ENCODE results near the gene CHSY1. TPM values are rescaled to one million over a fixed set of nuclear protein-coding genes. Genes with fewer than 3 reads are reported as not detected.
A peak's percentile ranks its signal among the peaks of the same experiment; 100 is the strongest.

The CHSY1 gene
- total RNA-seq (2012; rRNA removed) (53.2 and 55.3 TPM in 2 replicates), polyA plus RNA-seq (2012; rRNA removed) (40.5 and 40.9 TPM in 2 replicates), Bru-seq, nascent RNA (percentile 97 among the genes with signal in this experiment), BruChase-seq, experiment 1, labeled RNA remaining after a 6-hour chase (percentile 90 among the genes with signal in this experiment), BruChase-seq, experiment 2, labeled RNA remaining after a 2-hour chase (percentile 94 among the genes with signal in this experiment)
- 12.6 and 25.0 TPM in 2 replicates for polyA plus RNA-seq (2012; cell fraction: cytosol; rRNA removed)
- 7.3 and 45.0 TPM in 2 replicates for polyA plus RNA-seq (2012; cell fraction: nucleus; rRNA removed; ENCODE audit: low replicate concordance)
- long read RNA-seq, full-length matches to known transcripts, result 35 of 59 reads
- long read RNA-seq, partial matches to known transcripts, result 5 of 59 reads
- long read RNA-seq, other reads (novel, unspliced or antisense), result 19 of 59 reads

GRCh38 chr15:101251830-101252820, at the start of gene CHSY1:
CHSY1 (minus strand) TSS chr15:101252048; CDS start chr15:101251456, 592 bp downstream.
- ATAC-seq (ENCODE audit: low read depth) (peak; percentile 81), DNase-seq (peak; percentile 93)
- Histone ChIP-seq H4K8ac (ENCODE audit: low read depth in 2 of 2, low read length in 2 of 2) (peak within 1 kb of the TSS; percentile 55 to 89), H3K4ac (ENCODE audit: low read depth, low read length) (peak within 1 kb of the TSS; percentile 91), H3K79me1 (ENCODE audit: low read depth in 1 of 2, low read length in 2 of 2) (peaks cover 0 to 32% of the 10 kb centered on the region in 2 experiments; a peak in 2 of 4 replicates), H3K36me3 (ENCODE audit: control insufficient read depth, insufficient read depth, low read length) (peaks cover 10% of the 10 kb centered on the region), H2AFZ (replicated peaks; ENCODE audit: low read length, poor library complexity) (peak within 1 kb of the TSS; percentile 93), H4K91ac (ENCODE audit: insufficient read depth, low read depth, low read length) (peak within 1 kb of the TSS; percentile 11; the same call in 1 of the 2 replicates), H3K9me1 (ENCODE audit: insufficient read depth, low read length) (peaks cover 8% of the 10 kb centered on the region; the same call in 1 of the 2 replicates), H3K4me3 (ENCODE audit: insufficient read depth, low read depth, low read length) (peak within 1 kb of the TSS; percentile 100), H3K27ac (ENCODE audit: insufficient read depth, low read length) (peak within 1 kb of the TSS; percentile 95), H3K9ac (ENCODE audit: low read depth, low read length) (peak within 1 kb of the TSS; percentile 99), H3K27me3 (ENCODE audit: control insufficient read depth, insufficient read depth, low read length) (no peaks in the 10 kb centered on the region), H3K23ac (ENCODE audit: low read depth, low read length) (peak within 1 kb of the TSS; percentile 87), H2AK9ac (replicated peaks; ENCODE audit: low read depth, low read length, poor library complexity) (peak within 1 kb of the TSS; percentile 39), H2BK15ac (ENCODE audit: low read depth, low read length) (peak within 1 kb of the TSS; percentile 76; the same call in 2 of the 3 replicates), H2BK20ac (ENCODE audit: low read depth, low read length) (no peak within 1 kb of the TSS), H4K5ac (ENCODE audit: low read depth, low read length) (peak within 1 kb of the TSS; percentile 21), H3K56ac (ENCODE audit: extremely low read depth, insufficient read depth, low read length) (peak within 1 kb of the TSS; percentile 84), H3K14ac (replicated peaks; ENCODE audit: low read depth, low read length) (peak within 1 kb of the TSS; percentile 93), H3K4me1 (ENCODE audit: control insufficient read depth, insufficient read depth, low read length) (peaks cover 21% of the 10 kb centered on the region), H2AK5ac (ENCODE audit: low read depth, low read length) (peak within 1 kb of the TSS; percentile 40; the same call in 1 of the 2 replicates), H3K18ac (ENCODE audit: low read depth, low read length) (peak within 1 kb of the TSS; percentile 49), H2BK5ac (ENCODE audit: low read depth, low read length, poor library complexity, severe bottlenecking) (peak within 1 kb of the TSS; percentile 94), H3K4me2 (ENCODE audit: low read depth, low read length) (peak within 1 kb of the TSS; percentile 100), H2BK120ac (ENCODE audit: low read depth, low read length) (peak within 1 kb of the TSS; percentile 84; the same call in 1 of the 2 replicates), H4K20me1 (ENCODE audit: insufficient read depth, low read length) (peaks cover 38% of the 10 kb centered on the region), H3K9me3 (ENCODE audit: control insufficient read depth, insufficient read depth, low read length) (no peaks in the 10 kb centered on the region)
- in situ Hi-C loops (cut with MboI; ENCODE audit: low sequenced_read_pairs) (loop anchor here (25.0 kb wide), 2 partner anchors 340 to 540 kb away; partner anchors contain the start of gene LRRK1), intact Hi-C loops (cut with micrococcal nuclease) (loop anchor here (2.0 kb wide), 4 partner anchors 51 to 163 kb away; no protein-coding TSS in a partner anchor), dilution Hi-C loops (cut with HindIII; ENCODE audit: low sequenced_read_pairs, unreplicated experiment) (no loop called here)
- no TSS peak for BruUV-seq (replicated peaks)
- CTCF ChIA-PET, result interaction anchor here (0.6 to 1.5 kb wide), 7 partner anchors 37 to 236 kb away, joined by 3 to 6 read pairs (median 4); no protein-coding TSS in a partner anchor
- POLR2A ChIA-PET (ENCODE audit: unreplicated experiment), result interaction anchor here (0.6 to 1.2 kb wide), 8 partner anchors 51 to 391 kb away, joined by 3 to 9 read pairs (median 5); no protein-coding TSS in a partner anchor
- 1% methylated on average over 63 of the region's 108 CpGs; no CpG with 5 or more reads in 1 of the 2 experiments for WGBS, 2 experiments (ENCODE audit: extremely low coverage in 2 of 2, insufficient read length in 1 of 2)
- peak; percentile 98 for TF ChIP-seq POLR2A (IDR thresholded peaks at IDR 0.05; ENCODE audit: low read depth, low read length)
- no peak for TF ChIP-seq RCOR1 (IDR thresholded peaks at IDR 0.05; ENCODE audit: insufficient replicate concordance, low read length)
- TF ChIP-seq BHLHE40 (IDR thresholded peaks at IDR 0.05; ENCODE audit: low read depth, low read length), result peak; percentile 60
- peak; percentile 87 for TF ChIP-seq MXI1 (IDR thresholded peaks at IDR 0.05; ENCODE audit: borderline replicate concordance, low read depth, low read length)
- peak; percentile 39 for TF ChIP-seq CTCF (conservative IDR thresholded peaks at IDR 0.05; ENCODE audit: low read depth, low read length)
- TF ChIP-seq CEBPB (IDR thresholded peaks at IDR 0.05; ENCODE audit: low read depth, low read length), result peak; percentile 84
- peak; percentile 35 for TF ChIP-seq RAD21 (IDR thresholded peaks at IDR 0.05; ENCODE audit: low read length)
- TF ChIP-seq SMC3 (IDR thresholded peaks at IDR 0.05; ENCODE audit: low read depth, low read length), result no peak
- TF ChIP-seq ELK1 (IDR thresholded peaks at IDR 0.05; ENCODE audit: borderline replicate concordance, low read depth, low read length), result no peak
- peak; percentile 83; the same call in 1 of the 2 replicates for TF ChIP-seq CHD1 (IDR thresholded peaks at IDR 0.05; ENCODE audit: low read depth, low read length)
